Measurements from ENCODE around the gene WDCP.
"Not testable (repeated sequence)": the region's sequence is repeated elsewhere in the genome, so short reads cannot be mapped to it uniquely, and the experiment has no call there.

The WDCP gene

GRCh38 chr2:24058564-24059271 lies 11.5 kb upstream of the WDCP start:
- DNase-seq: no peak

GRCh38 chr2:24055750-24056149 lies 8.6 kb upstream of the WDCP start:
- no peak for DNase-seq

GRCh38 chr2:24054366-24055010 lies 7.3 kb upstream of the WDCP start:
- DNase-seq: no peak

- DNase-seq: no peak
Measured at GRCh38 chr2:24052951-24053350, 5.8 kb upstream of the WDCP start.

GRCh38 chr2:24051833-24052232 lies 4.6 kb upstream of the WDCP start:
- DNase-seq: no peak

GRCh38 chr2:24050041-24050979 lies 3.1 kb upstream of the WDCP start:
- no peak for DNase-seq

- no peak for DNase-seq
Measured at GRCh38 chr2:24049485-24050021, 2.4 kb upstream of the WDCP start, which contains the start of gene FKBP1B. Gene FKBP1B, plus strand, starts transcription at chr2:24049741. Its CDS starts 109 bp downstream, at chr2:24049850.

- DNase-seq: no peak
Measured at GRCh38 chr2:24048769-24049484, 1.7 kb upstream of the WDCP start.

- no peak for DNase-seq
Measured at GRCh38 chr2:24047703-24048033, 477 bp upstream of the WDCP start.

- no peak for DNase-seq
Measured at GRCh38 chr2:24046599-24046929, 627 bp downstream of the WDCP start.

GRCh38 chr2:24045511-24046508 lies 1.4 kb downstream of the WDCP start:
- no peak for DNase-seq

GRCh38 chr2:24043133-24043532 lies 4.1 kb downstream of the WDCP start:
- not testable (repeated sequence) for DNase-seq

GRCh38 chr2:24040511-24040910 lies 6.7 kb downstream of the WDCP start:
- DNase-seq: no peak

- no peak for DNase-seq
Measured at GRCh38 chr2:24038786-24039499, 8.2 kb downstream of the WDCP start.

- no peak for DNase-seq
Measured at GRCh38 chr2:24026233-24026632, 21.0 kb downstream of the WDCP start.

GRCh38 chr2:24024996-24025663 lies 22.1 kb downstream of the WDCP start:
- no peak for DNase-seq

- DNase-seq: no peak
Measured at GRCh38 chr2:24024018-24024417, 23.2 kb downstream of the WDCP start.

GRCh38 chr2:24022975-24023575 lies 24.1 kb downstream of the WDCP start:
- no peak for DNase-seq

- DNase-seq: no peak
Measured at GRCh38 chr2:24022324-24022974, 24.7 kb downstream of the WDCP start.

Data from GDM1 (cell line).